Upper lobe of left lung (tissue), 6 donors: Measurements from ENCODE around the gene ECHDC3. TPM values are rescaled to one million over a fixed set of nuclear protein-coding genes. Genes with fewer than 3 reads are reported as not detected.

ENCODE experiments used
- ATAC-seq, 2 donors: fragments of 200-7000 bp; cut with Tn5 transposase; one replicate each; pipeline ENCODE4 v1.9.1; 2022; ENCODE audit warnings: mild to moderate bottlenecking in 2 of 2, moderate library complexity in 2 of 2; ENCODE audit not compliant: low FRiP score in 2 of 2
- DNase-seq, 2 donors: peaks; one replicate each; pipeline ENCODE4 v3.0.0-alpha.2; 2019 to 2020
- H3K27ac ChIP-seq, 4 donors: fragments of 200-600 bp; sonication (generic); one replicate each; pipeline ENCODE4 v1.5.1; 2016 to 2019
- H3K27me3 ChIP-seq, 4 donors: fragments of 200-600 bp; sonication (generic); one replicate each; pipeline ENCODE4 v1.5.1; 2017 to 2019
- H3K36me3 ChIP-seq, 4 donors: fragments of 200-600 bp; sonication (generic); one replicate each; pipeline ENCODE4 v1.5.1; 2016 to 2019
- H3K4me1 ChIP-seq, 4 donors: fragments of 200-600 bp; sonication (generic); one replicate each; pipeline ENCODE4 v1.5.1; 2018 to 2019
- H3K4me3 ChIP-seq, 4 donors: fragments of 200-600 bp; sonication (generic); one replicate each; pipeline ENCODE4 v1.5.1; 2017 to 2019; ENCODE audit warnings: mild to moderate bottlenecking in 2 of 4, moderate library complexity in 1 of 4
- H3K9me3 ChIP-seq, 4 donors: fragments of 200-600 bp; sonication (generic); one replicate each; pipeline ENCODE4 v1.5.1; 2018 to 2019
- EP300 ChIP-seq, 4 donors: sonication (generic); formaldehyde crosslinking; IDR thresholded peaks; one replicate each; pipeline ENCODE4 v1.5.1; 2017; ENCODE audit warnings: antibody characterized with exemption in 4 of 4, control low read depth in 2 of 4
- POLR2A ChIP-seq, 4 donors: fragments of 450-650 bp; IDR thresholded peaks; one replicate each; pipeline ENCODE4 v1.5.1; 2016 to 2017; ENCODE audit warnings: antibody characterized with exemption in 4 of 4, mild to moderate bottlenecking in 2 of 4
- POLR2AphosphoS5 ChIP-seq, 2 donors: sonication (generic); formaldehyde crosslinking; IDR thresholded peaks; one replicate each; pipeline ENCODE4 v1.5.1; 2017; ENCODE audit warnings: antibody characterized with exemption in 2 of 2
- WGBS, 2 donors: methylation state at CpG; one replicate each; pipeline ENCODE4 v1.1.5; 2017 to 2018; 5-methylcytosine and 5-hydroxymethylcytosine counted together
- total RNA-seq, 6 donors: library from RNA; depleted of rRNA in 4 of 6; stranded (reverse); fragments of >200 nt in 4 of 6; gene quantifications; one replicate each; pipeline versions ENCODE4 v1.1.0 to v1.2.1, GENCODE V29; 2016 to 2021
- TF ChIP-seq, protein P1 (sequence below), 6 experiments: fragments of 450-650 bp in 4 of 6; fragments of 200-600 bp in 2 of 6; sonication (generic) in 2 of 6; IDR thresholded peaks; one replicate each; pipeline ENCODE4 v1.5.1; 2016 to 2019; ENCODE audit warnings: antibody characterized with exemption in 6 of 6
- donor health status: DM: no; HTN: no; CAD: no; lungs with moderate emphysema.
- donor health status: DM: no; HTN: yes; CAD: no; lungs with severe emphysema.

ECHDC3 gene
- total RNA-seq, 6 donors from 2014 or later: 32.0 to 98.0 (median 61.2) TPM

DNA sequence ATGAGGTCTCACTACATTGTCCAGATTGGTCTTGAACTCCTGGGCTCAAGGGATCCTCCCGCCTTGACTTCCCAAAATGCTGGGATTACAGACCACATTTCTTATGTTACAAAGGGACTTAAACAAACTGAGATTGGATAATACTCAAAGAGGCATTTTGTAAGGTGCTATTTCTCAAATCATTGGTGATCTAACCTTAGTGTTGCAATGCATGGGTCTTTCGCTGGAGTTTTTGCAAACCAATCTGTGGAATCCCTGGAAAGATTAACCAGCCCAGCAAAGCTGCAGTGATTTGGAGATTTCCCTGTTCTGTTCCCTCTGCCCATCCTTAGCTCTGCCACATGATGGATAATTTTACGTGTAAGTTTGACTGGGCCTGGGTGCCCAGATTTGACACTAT, 20.4 kb upstream of the ECHDC3 start:
- TF ChIP-seq, protein P1, sequence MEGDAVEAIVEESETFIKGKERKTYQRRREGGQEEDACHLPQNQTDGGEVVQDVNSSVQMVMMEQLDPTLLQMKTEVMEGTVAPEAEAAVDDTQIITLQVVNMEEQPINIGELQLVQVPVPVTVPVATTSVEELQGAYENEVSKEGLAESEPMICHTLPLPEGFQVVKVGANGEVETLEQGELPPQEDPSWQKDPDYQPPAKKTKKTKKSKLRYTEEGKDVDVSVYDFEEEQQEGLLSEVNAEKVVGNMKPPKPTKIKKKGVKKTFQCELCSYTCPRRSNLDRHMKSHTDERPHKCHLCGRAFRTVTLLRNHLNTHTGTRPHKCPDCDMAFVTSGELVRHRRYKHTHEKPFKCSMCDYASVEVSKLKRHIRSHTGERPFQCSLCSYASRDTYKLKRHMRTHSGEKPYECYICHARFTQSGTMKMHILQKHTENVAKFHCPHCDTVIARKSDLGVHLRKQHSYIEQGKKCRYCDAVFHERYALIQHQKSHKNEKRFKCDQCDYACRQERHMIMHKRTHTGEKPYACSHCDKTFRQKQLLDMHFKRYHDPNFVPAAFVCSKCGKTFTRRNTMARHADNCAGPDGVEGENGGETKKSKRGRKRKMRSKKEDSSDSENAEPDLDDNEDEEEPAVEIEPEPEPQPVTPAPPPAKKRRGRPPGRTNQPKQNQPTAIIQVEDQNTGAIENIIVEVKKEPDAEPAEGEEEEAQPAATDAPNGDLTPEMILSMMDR (IDR thresholded peaks at IDR 0.05): no peak
- TF ChIP-seq POLR2AphosphoS5 (IDR thresholded peaks at IDR 0.05) (no peak), EP300 (IDR thresholded peaks at IDR 0.05) (no peak), POLR2A (IDR thresholded peaks at IDR 0.05) (no peak)
- Histone ChIP-seq H3K4me1 (peaks cover 0 to 3% (median 0%) of the 10 kb centered on the region in 4 donors), H3K27me3 (no peaks in the 10 kb centered on the region), H3K36me3 (no peaks in the 10 kb centered on the region), H3K9me3 (no peaks in the 10 kb centered on the region), H3K4me3 (no peak overlapping the region), H3K27ac (no peak overlapping the region)
- no peak for ATAC-seq
- 82 to 87% methylated on average over 3 of the region's 3 CpGs for WGBS, 2 donors
- no peak for DNase-seq

DNA sequence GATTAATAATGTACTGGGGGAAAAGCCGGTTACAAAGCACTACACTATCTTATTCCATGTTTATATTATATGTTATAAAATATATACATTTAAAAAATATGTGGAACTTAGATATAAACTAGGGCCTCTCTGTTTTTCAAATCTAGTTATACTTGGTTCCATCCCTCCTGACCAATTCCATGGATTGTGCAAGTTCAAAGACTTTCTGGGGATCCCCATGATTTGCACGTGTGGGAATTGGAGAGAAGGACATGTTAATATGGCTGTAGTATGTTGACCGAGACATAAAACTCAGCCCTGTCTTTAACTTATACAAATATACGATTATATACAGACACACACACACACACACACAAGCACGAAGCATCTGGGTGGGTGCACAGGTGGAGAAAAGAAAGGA, 18.8 kb upstream of the ECHDC3 start:
- ATAC-seq: no peak
- Histone ChIP-seq H3K27ac (no peak overlapping the region), H3K36me3 (no peaks in the 10 kb centered on the region), H3K27me3 (no peaks in the 10 kb centered on the region), H3K4me1 (peaks cover 0 to 3% (median 0%) of the 10 kb centered on the region in 4 donors), H3K9me3 (no peaks in the 10 kb centered on the region), H3K4me3 (no peak overlapping the region)
- TF ChIP-seq EP300 (IDR thresholded peaks at IDR 0.05) (no peak), POLR2A (IDR thresholded peaks at IDR 0.05) (no peak), POLR2AphosphoS5 (IDR thresholded peaks at IDR 0.05) (no peak)
- TF ChIP-seq, protein P1 (IDR thresholded peaks at IDR 0.05): no peak
- 69 to 77% methylated on average over 5 of the region's 5 CpGs for WGBS, 2 donors
- no peak for DNase-seq

DNA sequence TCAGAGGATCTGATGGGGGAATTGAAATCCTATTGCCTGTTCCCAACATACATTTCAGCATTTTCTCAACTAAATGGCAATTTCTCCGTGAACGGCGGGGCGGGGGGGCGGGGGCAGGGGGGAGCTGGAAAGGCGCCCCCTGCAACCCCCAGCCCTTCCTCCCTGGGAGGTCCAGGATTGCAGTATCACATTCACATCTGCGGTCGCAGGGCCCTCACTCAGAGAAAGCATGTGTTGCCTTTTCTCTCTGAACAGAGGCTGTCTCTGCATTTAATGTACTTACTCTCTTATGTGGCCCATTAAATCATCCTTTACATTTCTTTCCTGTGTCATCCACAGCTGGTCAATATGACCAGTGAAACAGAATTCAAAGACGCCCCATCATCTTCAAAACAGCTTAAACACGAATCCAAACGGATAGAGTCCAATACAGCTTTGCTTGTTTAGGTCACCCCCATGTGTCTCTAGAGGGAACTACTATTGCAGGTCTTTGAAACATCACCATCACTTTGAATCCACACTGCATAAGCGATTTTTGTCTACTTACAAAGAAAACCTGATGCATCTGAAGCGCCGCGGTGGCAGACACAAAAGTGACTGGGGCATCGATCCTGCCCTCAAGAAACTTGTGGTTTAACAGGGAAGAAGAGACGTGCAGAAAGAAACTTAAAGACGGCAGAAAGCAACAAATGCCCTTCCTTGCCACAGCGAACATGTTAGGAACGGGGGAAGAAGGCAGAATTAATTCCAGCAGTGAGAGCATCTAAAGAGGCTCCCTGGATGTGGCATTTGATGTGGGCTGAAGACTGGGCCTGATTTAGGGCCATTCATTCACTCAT, 17.0 kb upstream of the ECHDC3 start:
- ATAC-seq: peak; percentile 71 to 72
- TF ChIP-seq POLR2A (IDR thresholded peaks at IDR 0.05): no peak
- TF ChIP-seq, protein P1 (IDR thresholded peaks at IDR 0.05): peak; percentile 55 to 83 (median 72)
- H3K4me3 ChIP-seq: no peak overlapping the region
- 64 to 67% methylated on average over 19 to 20 of the region's 20 CpGs for WGBS, 2 donors
- H3K27ac ChIP-seq: no peak overlapping the region
- DNase-seq: no peak
- H3K36me3 ChIP-seq: no peaks in the 10 kb centered on the region
- peaks cover 0 to 3% (median 0%) of the 10 kb centered on the region in 4 donors for H3K4me1 ChIP-seq
- no peaks in the 10 kb centered on the region for H3K27me3 ChIP-seq
- H3K9me3 ChIP-seq: peaks cover 0 to under 1% (median 0%) of the 10 kb centered on the region in 4 donors

DNA sequence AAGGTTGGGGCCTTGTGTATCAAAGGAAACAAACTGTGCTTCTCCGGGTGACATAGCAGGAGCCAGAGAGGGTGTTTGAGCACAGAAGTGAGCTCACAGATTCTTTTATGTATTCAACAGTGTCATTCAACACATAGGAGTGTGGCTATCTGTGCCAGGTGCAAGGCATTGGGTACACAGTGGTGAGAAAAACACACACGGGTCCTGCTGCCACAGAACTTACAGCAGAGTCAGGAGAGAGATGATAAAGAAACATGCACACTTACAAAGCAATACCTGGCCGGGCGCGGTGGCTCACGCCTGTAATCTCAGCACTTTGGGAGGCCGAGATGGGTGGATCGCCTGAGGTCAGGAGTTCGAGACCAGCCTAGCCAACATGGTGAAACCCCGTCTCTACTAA, 16.3 kb upstream of the ECHDC3 start:
- H3K36me3 ChIP-seq: no peaks in the 10 kb centered on the region
- no peak overlapping the region for H3K27ac ChIP-seq
- no peak for TF ChIP-seq POLR2A (IDR thresholded peaks at IDR 0.05)
- TF ChIP-seq EP300 (IDR thresholded peaks at IDR 0.05): no peak
- TF ChIP-seq POLR2AphosphoS5 (IDR thresholded peaks at IDR 0.05): no peak
- TF ChIP-seq, protein P1 (IDR thresholded peaks at IDR 0.05): no peak
- peak in 1 of 2 donors; percentile 33 for DNase-seq
- peaks cover 0 to 3% (median 0%) of the 10 kb centered on the region in 4 donors for H3K4me1 ChIP-seq
- no peaks in the 10 kb centered on the region for H3K27me3 ChIP-seq
- WGBS, 2 donors: 84 to 87% methylated on average over 10 of the region's 10 CpGs
- no peak overlapping the region for H3K4me3 ChIP-seq
- peaks cover 0 to 8% (median 2%) of the 10 kb centered on the region in 4 donors for H3K9me3 ChIP-seq
- no peak for ATAC-seq
